NT2/D1 (cell line): ENCODE results near the gene LPP.

Experiments used
- SUZ12 ChIP-seq: IDR thresholded peaks from 2 replicates; pipeline ENCODE4 v1.6.1; 2011; ENCODE audit not compliant: insufficient read length, insufficient read depth; ENCODE audit errors: extremely low read depth
- YY1 ChIP-seq: IDR thresholded peaks from 2 replicates; pipeline ENCODE4 v1.6.1; 2011; ENCODE audit not compliant: insufficient read length, insufficient read depth
- ZNF274 ChIP-seq: IDR thresholded peaks from 2 replicates; pipeline ENCODE4 v1.6.1; 2011; ENCODE audit warnings: mild to moderate bottlenecking, low read depth, low read length

DNA sequence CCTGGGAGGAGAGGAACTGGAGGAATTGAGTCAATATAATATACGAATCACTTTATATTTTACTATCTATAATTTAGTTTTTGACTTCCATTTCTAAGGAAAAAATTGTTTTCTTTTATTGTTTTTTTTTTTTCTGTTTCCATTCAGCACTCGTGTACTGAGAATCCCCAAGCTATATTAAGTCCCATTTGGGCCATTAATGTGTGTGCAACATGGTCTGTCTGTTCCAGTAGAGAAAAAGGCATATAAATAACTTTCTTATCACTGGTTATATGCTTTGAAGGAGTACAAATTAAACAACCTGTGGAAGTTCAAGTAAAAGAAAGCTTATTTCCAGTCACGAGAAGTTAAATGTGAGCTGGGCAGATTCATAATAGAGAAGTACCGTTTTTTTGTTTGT, 518.9 kb downstream of the LPP start:
- TF ChIP-seq SUZ12 (no peak), YY1 (no peak), ZNF274 (no peak)
